Measurements from ENCODE around the gene TNNT3. TPM values are rescaled to one million over a fixed set of nuclear protein-coding genes. Genes with fewer than 3 reads are reported as not detected.

The TNNT3 gene
- total RNA-seq, 2 donors from 2014 or later, result not detected

- Histone ChIP-seq H3K27me3 (ENCODE audit: control insufficient read depth, insufficient read depth, low read length, poor library complexity, severe bottlenecking) (no peaks in the 10 kb centered on the region), H3K4me1 (ENCODE audit: control insufficient read depth, insufficient read depth, low read length) (peaks cover 9% of the 10 kb centered on the region), H3K4me3 (ENCODE audit: low read length) (peak overlapping the region; percentile 11), H3K9ac (ENCODE audit: extremely low read depth, low read length, poor library complexity, severe bottlenecking) (no peak overlapping the region), H3K36me3 (ENCODE audit: control insufficient read depth, insufficient read depth, low read length) (no peaks in the 10 kb centered on the region), H3K27ac (ENCODE audit: low read depth, low read length) (no peak overlapping the region), H3K9me3 (ENCODE audit: control insufficient read depth, low read length) (no peaks in the 10 kb centered on the region)
- H3K4me1 Mint-ChIP-seq, result peaks cover 11% of the 10 kb centered on the region
- H3K4me3 Mint-ChIP-seq, result no peak overlapping the region
- H3K9me3 Mint-ChIP-seq, result no peaks in the 10 kb centered on the region
- TF ChIP-seq, protein P1, sequence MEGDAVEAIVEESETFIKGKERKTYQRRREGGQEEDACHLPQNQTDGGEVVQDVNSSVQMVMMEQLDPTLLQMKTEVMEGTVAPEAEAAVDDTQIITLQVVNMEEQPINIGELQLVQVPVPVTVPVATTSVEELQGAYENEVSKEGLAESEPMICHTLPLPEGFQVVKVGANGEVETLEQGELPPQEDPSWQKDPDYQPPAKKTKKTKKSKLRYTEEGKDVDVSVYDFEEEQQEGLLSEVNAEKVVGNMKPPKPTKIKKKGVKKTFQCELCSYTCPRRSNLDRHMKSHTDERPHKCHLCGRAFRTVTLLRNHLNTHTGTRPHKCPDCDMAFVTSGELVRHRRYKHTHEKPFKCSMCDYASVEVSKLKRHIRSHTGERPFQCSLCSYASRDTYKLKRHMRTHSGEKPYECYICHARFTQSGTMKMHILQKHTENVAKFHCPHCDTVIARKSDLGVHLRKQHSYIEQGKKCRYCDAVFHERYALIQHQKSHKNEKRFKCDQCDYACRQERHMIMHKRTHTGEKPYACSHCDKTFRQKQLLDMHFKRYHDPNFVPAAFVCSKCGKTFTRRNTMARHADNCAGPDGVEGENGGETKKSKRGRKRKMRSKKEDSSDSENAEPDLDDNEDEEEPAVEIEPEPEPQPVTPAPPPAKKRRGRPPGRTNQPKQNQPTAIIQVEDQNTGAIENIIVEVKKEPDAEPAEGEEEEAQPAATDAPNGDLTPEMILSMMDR (conservative IDR thresholded peaks at IDR 0.05), result no peak
- peaks cover 2% of the 10 kb centered on the region for H3K27me3 Mint-ChIP-seq (ENCODE audit: insufficient read depth)
- H3K36me3 Mint-ChIP-seq (ENCODE audit: low read depth), result no peaks in the 10 kb centered on the region
- H3K27ac Mint-ChIP-seq, result no peak overlapping the region
- WGBS, 2 experiments (ENCODE audit: insufficient coverage in 1 of 2, insufficient read length in 1 of 2), result 91 to 96% methylated on average over 12 of the region's 12 CpGs
- peak; percentile 37 for DNase-seq
These were observed 22.6 kb upstream of the TNNT3 start for GRCh38 chr11:1896923-1897322.

GRCh38 chr11:1899090-1899489 lies 20.4 kb upstream of the TNNT3 start:
- peaks cover 11% of the 10 kb centered on the region for H3K4me1 Mint-ChIP-seq
- 84 to 94% methylated on average over 3 to 4 of the region's 4 CpGs for WGBS, 2 experiments (ENCODE audit: insufficient coverage in 1 of 2, insufficient read length in 1 of 2)
- H3K4me3 Mint-ChIP-seq, result no peak overlapping the region
- H3K27ac Mint-ChIP-seq, result no peak overlapping the region
- Histone ChIP-seq H3K27me3 (ENCODE audit: control insufficient read depth, insufficient read depth, low read length, poor library complexity, severe bottlenecking) (no peaks in the 10 kb centered on the region), H3K9me3 (ENCODE audit: control insufficient read depth, low read length) (no peaks in the 10 kb centered on the region), H3K4me1 (ENCODE audit: control insufficient read depth, insufficient read depth, low read length) (peaks cover 9% of the 10 kb centered on the region), H3K4me3 (ENCODE audit: low read length) (no peak overlapping the region), H3K9ac (ENCODE audit: extremely low read depth, low read length, poor library complexity, severe bottlenecking) (no peak overlapping the region), H3K36me3 (ENCODE audit: control insufficient read depth, insufficient read depth, low read length) (no peaks in the 10 kb centered on the region), H3K27ac (ENCODE audit: low read depth, low read length) (no peak overlapping the region)
- no peaks in the 10 kb centered on the region for H3K36me3 Mint-ChIP-seq (ENCODE audit: low read depth)
- DNase-seq, result no peak
- H3K9me3 Mint-ChIP-seq, result no peaks in the 10 kb centered on the region
- TF ChIP-seq, protein P1 (conservative IDR thresholded peaks at IDR 0.05), result no peak
- peaks cover 2% of the 10 kb centered on the region for H3K27me3 Mint-ChIP-seq (ENCODE audit: insufficient read depth)

DNA sequence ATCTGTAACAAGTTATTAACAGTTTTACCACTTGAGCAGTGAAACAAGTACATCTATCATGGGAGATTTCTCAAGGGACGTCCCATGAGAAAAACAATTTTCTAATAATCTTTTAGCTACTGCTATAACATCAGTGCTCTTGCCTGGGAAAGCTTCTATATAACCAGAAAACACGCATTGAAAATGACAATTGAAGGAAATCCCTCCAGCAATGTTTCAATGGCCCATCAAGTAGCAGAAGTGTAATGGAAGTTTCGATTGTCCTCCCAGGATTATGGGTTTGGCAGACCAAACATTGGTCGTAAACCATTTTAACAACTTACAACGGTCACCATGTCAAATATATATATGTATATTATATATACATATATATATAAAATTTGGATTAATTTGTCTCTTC lies 19.8 kb upstream of the TNNT3 start:
- 86 to 95% methylated on average over 1 to 3 of the region's 5 CpGs for WGBS, 2 experiments (ENCODE audit: insufficient coverage in 1 of 2, insufficient read length in 1 of 2)
- no peak overlapping the region for H3K9ac ChIP-seq (ENCODE audit: extremely low read depth, low read length, poor library complexity, severe bottlenecking)

More for the DNA sequence above, 19.8 kb upstream of the TNNT3 start:
- Histone ChIP-seq H3K4me1 (ENCODE audit: control insufficient read depth, insufficient read depth, low read length) (peaks cover 9% of the 10 kb centered on the region), H3K4me3 (ENCODE audit: low read length) (no peak overlapping the region), H3K27ac (ENCODE audit: low read depth, low read length) (no peak overlapping the region), H3K27me3 (ENCODE audit: control insufficient read depth, insufficient read depth, low read length, poor library complexity, severe bottlenecking) (no peaks in the 10 kb centered on the region), H3K36me3 (ENCODE audit: control insufficient read depth, insufficient read depth, low read length) (no peaks in the 10 kb centered on the region), H3K9me3 (ENCODE audit: control insufficient read depth, low read length) (no peaks in the 10 kb centered on the region)
- TF ChIP-seq, protein P1 (conservative IDR thresholded peaks at IDR 0.05), result no peak
- Mint-ChIP-seq H3K27me3 (ENCODE audit: insufficient read depth) (peaks cover 2% of the 10 kb centered on the region), H3K4me1 (peaks cover 11% of the 10 kb centered on the region), H3K27ac (no peak overlapping the region), H3K9me3 (no peaks in the 10 kb centered on the region), H3K36me3 (ENCODE audit: low read depth) (no peaks in the 10 kb centered on the region), H3K4me3 (no peak overlapping the region)
- no peak for DNase-seq

Data from endodermal cell (in vitro differentiated cells).